Fibroblast of lung (primary cell): ENCODE data around the gene EXOSC3. TPM values are rescaled to one million over a fixed set of nuclear protein-coding genes. Genes with fewer than 3 reads are reported as not detected.
A peak's percentile ranks its signal among the peaks of the same experiment; 100 is the strongest.

Experiments used
- DNase-seq, 2 donors: peaks; one replicate each; pipeline versions ENCODE4 v3.0.0 to v3.0.0-alpha.2; 2010; ENCODE audit warnings: low read depth in 2 of 2
- H2AFZ ChIP-seq: 2 replicates; pipeline ENCODE4 v1.5.1; 2012; ENCODE audit warnings: low read length, control low read depth, inconsistent platforms
- H3K27ac ChIP-seq: 2 replicates; pipeline ENCODE4 v1.5.1; 2011; ENCODE audit warnings: low read length, control low read depth; ENCODE audit not compliant: insufficient read depth
- H3K27me3 ChIP-seq: 2 replicates; pipeline ENCODE4 v1.5.1; 2011; ENCODE audit warnings: mild to moderate bottlenecking, low read length; ENCODE audit not compliant: control insufficient read depth, insufficient read depth
- H3K36me3 ChIP-seq: 2 replicates; pipeline ENCODE4 v1.5.1; 2011; ENCODE audit warnings: low read length; ENCODE audit not compliant: control insufficient read depth, insufficient read depth
- H3K4me1 ChIP-seq: 2 replicates; pipeline ENCODE4 v1.5.1; 2011; ENCODE audit warnings: low read length; ENCODE audit not compliant: control insufficient read depth, insufficient read depth; ENCODE audit errors: extremely low read depth
- H3K4me2 ChIP-seq: 2 replicates; pipeline ENCODE4 v1.5.1; 2011; ENCODE audit warnings: low read length, control low read depth; ENCODE audit not compliant: insufficient read depth; ENCODE audit errors: extremely low read depth
- H3K4me3 ChIP-seq, 4 experiments: fragments of 200-600 bp in 1 of 4; sonication (generic) in 1 of 4; replicated peaks in 1 of 4; 2 replicates each; pipeline ENCODE4 v1.5.1; 2011 to 2016; ENCODE audit warnings: low read length in 4 of 4, low read depth in 3 of 4, mild to moderate bottlenecking in 3 of 4, control low read depth in 2 of 4, inconsistent platforms in 1 of 4, mixed read lengths in 1 of 4; ENCODE audit not compliant: insufficient read depth in 1 of 4; ENCODE audit errors: control extremely low read depth in 1 of 4
- H3K79me2 ChIP-seq: 2 replicates; pipeline ENCODE4 v1.5.1; 2012; ENCODE audit warnings: mild to moderate bottlenecking, low read length, inconsistent platforms; ENCODE audit not compliant: control insufficient read depth, insufficient read depth
- H3K9ac ChIP-seq: 2 replicates; pipeline ENCODE4 v1.5.1; 2011; ENCODE audit warnings: mild to moderate bottlenecking, low read length, control low read depth; ENCODE audit not compliant: insufficient read depth
- H3K9me3 ChIP-seq: 2 replicates; pipeline ENCODE4 v1.5.1; 2012; ENCODE audit warnings: low read depth, low read length; ENCODE audit not compliant: control insufficient read depth, insufficient read depth
- H4K20me1 ChIP-seq: 2 replicates; pipeline ENCODE4 v1.5.1; 2011; ENCODE audit warnings: low read length; ENCODE audit not compliant: control insufficient read depth, insufficient read depth; ENCODE audit errors: extremely low read depth
- CTCF ChIP-seq, 2 donors: IDR thresholded peaks in 1 of 2; conservative IDR thresholded peaks in 1 of 2; 1 replicate in 1 of 2; 2 replicates in 1 of 2; pipeline ENCODE4 v1.5.1; 2011 to 2012; ENCODE audit warnings: low read length in 2 of 2, control low read depth in 1 of 2, inconsistent platforms in 1 of 2, low read depth in 1 of 2, mild to moderate bottlenecking in 1 of 2
- EZH2 ChIP-seq: IDR thresholded peaks from 2 replicates; pipeline ENCODE4 v1.5.1; 2012; ENCODE audit warnings: low read length, control low read depth, mild to moderate bottlenecking; ENCODE audit errors: missing control alignments
- polyA plus RNA-seq, 2 donors: library from polyadenylated mRNA; depleted of rRNA in 1 of 2; stranded (reverse) in 1 of 2; unstranded in 1 of 2; fragments of >200 nt; gene quantifications; 2 replicates each; pipeline ENCODE4 v1.2.1, GENCODE V29; 2011 to 2012; ENCODE audit warnings: missing spikeins in 1 of 2
- total RNA-seq: library from RNA; depleted of rRNA; stranded (reverse); fragments of >200 nt; gene quantifications from 2 replicates; pipeline ENCODE4 v1.2.1, GENCODE V29; 2014

Gene EXOSC3
- total and polyA plus RNA-seq, 2 donors (not counting 1 experiment from before 2014, with no cell fraction given), result 19.0 to 34.0 TPM

GRCh38 chr9:37800631-37801286 is 15.9 kb upstream of the EXOSC3 start, which contains the start of gene DCAF10:
Gene DCAF10, plus strand, starts transcription at chr9:37800797. Its CDS starts 70 bp downstream, at chr9:37800867.
- H3K79me2 ChIP-seq, result peaks cover 42% of the 10 kb centered on the region
- peak within 1 kb of the TSS; percentile 87 to 98 (median 90) for H3K4me3 ChIP-seq
- peaks cover 2% of the 10 kb centered on the region for H4K20me1 ChIP-seq
- H3K9ac ChIP-seq, result peak within 1 kb of the TSS; percentile 85
- H3K4me1 ChIP-seq, result no peaks in the 10 kb centered on the region
- DNase-seq, result peak; percentile 84 to 86
- H3K4me2 ChIP-seq, result peak within 1 kb of the TSS; percentile 95
- no peaks in the 10 kb centered on the region for H3K36me3 ChIP-seq
- H3K27ac ChIP-seq, result peak within 1 kb of the TSS; percentile 86
- H2AFZ ChIP-seq, result peak within 1 kb of the TSS; percentile 100
- H3K9me3 ChIP-seq, result no peaks in the 10 kb centered on the region
- no peak for TF ChIP-seq CTCF (conservative IDR thresholded peaks at IDR 0.05 in 1 of 2, IDR thresholded peaks at IDR 0.05 in 1 of 2; ENCODE audit: low read depth in 1 of 2, low read length in 2 of 2)
- TF ChIP-seq EZH2, result no peak
- no peaks in the 10 kb centered on the region for H3K27me3 ChIP-seq

GRCh38 chr9:37798677-37799076 is 13.8 kb upstream of the EXOSC3 start:
- Histone ChIP-seq H4K20me1 (peaks cover 1% of the 10 kb centered on the region), H3K27me3 (no peaks in the 10 kb centered on the region), H3K4me2 (no peak overlapping the region), H2AFZ (no peak overlapping the region), H3K27ac (no peak overlapping the region), H3K9me3 (no peaks in the 10 kb centered on the region), H3K9ac (no peak overlapping the region), H3K36me3 (no peaks in the 10 kb centered on the region), H3K79me2 (peaks cover 29% of the 10 kb centered on the region), H3K4me3 (no peak overlapping the region), H3K4me1 (no peaks in the 10 kb centered on the region)
- no peak for DNase-seq
- TF ChIP-seq EZH2, result no peak
- no peak for TF ChIP-seq CTCF (conservative IDR thresholded peaks at IDR 0.05 in 1 of 2, IDR thresholded peaks at IDR 0.05 in 1 of 2; ENCODE audit: low read depth in 1 of 2, low read length in 2 of 2)

DNA sequence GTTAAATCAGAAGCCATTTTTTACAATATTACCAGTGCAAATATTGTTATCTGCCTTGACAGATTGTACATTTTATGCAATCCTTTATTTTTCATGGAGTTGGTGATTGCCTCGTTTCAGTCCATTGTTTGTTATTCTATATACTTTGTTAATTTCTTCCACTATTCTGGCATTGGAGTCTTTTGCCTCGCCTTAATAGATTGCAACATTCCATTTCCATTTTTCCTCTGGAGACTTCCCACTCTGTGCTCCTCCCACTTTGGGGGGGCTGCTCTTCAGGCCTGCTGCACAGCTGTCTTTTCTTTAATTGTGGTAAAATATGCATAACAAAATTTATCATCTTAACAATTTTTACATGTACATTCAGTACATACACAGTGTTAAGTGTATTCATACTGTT is 11.4 kb upstream of the EXOSC3 start:
- no peak for DNase-seq
- H3K36me3 ChIP-seq, result no peaks in the 10 kb centered on the region

More for the DNA sequence above, 11.4 kb upstream of the EXOSC3 start:
- Histone ChIP-seq H3K4me1 (no peaks in the 10 kb centered on the region), H3K27ac (no peak overlapping the region), H3K4me3 (no peak overlapping the region), H4K20me1 (no peaks in the 10 kb centered on the region), H3K9me3 (no peaks in the 10 kb centered on the region), H3K79me2 (peaks cover 5% of the 10 kb centered on the region), H3K4me2 (no peak overlapping the region), H3K9ac (no peak overlapping the region), H2AFZ (no peak overlapping the region), H3K27me3 (no peaks in the 10 kb centered on the region)
- no peak for TF ChIP-seq CTCF (conservative IDR thresholded peaks at IDR 0.05 in 1 of 2, IDR thresholded peaks at IDR 0.05 in 1 of 2; ENCODE audit: low read depth in 1 of 2, low read length in 2 of 2)
- no peak for TF ChIP-seq EZH2
